ENCODE results near the gene CENPO. TPM values are rescaled to one million over a fixed set of nuclear protein-coding genes. Genes with fewer than 3 reads are reported as not detected.

Gene CENPO, protein sequence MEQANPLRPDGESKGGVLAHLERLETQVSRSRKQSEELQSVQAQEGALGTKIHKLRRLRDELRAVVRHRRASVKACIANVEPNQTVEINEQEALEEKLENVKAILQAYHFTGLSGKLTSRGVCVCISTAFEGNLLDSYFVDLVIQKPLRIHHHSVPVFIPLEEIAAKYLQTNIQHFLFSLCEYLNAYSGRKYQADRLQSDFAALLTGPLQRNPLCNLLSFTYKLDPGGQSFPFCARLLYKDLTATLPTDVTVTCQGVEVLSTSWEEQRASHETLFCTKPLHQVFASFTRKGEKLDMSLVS
- 9.9 and 12.1 TPM in 2 replicates for total RNA-seq

DNA sequence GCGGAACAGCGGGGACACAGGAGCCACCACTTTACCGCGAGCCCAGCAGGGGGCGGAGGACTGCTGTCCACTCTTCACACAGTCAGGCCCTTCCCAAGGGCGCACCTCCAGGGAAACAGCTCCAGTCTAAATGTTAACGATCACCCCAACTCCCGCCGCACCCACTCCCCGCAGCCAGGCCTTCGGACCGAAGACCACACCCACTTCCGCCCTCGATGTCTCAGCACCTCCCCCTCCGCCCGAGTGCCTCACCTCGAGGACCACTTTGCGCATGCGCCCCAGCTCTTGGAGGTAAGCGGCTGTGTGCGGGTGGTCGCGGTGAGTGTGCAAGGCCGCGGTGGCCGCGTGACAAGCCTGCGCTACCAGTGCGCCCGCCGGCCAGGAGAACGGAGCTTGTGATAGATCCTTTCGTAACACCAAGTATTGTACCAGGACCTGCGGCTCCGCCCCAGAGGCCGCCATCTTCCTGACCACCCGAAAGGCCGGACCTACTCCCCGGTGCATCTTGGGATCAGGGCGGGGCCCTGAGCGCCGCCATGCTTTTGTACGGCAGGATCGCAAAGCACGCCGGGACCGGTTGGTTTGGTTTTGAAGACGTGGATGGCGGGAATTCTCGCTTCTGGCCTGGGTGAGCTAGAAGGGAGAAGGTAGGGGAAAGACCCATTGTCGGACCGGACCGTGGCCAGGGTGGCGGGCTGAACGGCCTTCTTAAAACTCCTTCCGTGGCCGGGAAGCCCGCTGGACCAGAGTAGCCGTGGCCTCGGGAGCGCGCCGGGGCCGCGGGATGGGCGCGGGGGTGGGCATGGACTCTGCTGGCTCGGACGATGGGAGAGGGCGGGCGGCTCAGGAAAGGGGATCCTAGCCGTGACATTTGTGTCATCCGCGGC is at the start of gene CENPO, which contains the start of gene PTRHD1:
CENPO (plus strand) TSS at position 552 of the 887 bp plus-strand sequence. CDS start 495 bp downstream, outside the sequence.
PTRHD1 (minus strand) TSS at position 518 of the 887 bp plus-strand sequence; CDS start at position 504, 14 bp downstream.

Other genes with a start within 250 kb of the CENPO start
- gene PTRHD1, start within 50 bp of the CENPO start, total RNA-seq: 15.2 and 17.9 TPM in 2 replicates
- gene ADCY3, start 126.8 kb downstream of the CENPO start, total RNA-seq: 112 and 115 TPM in 2 replicates
- 4.0 and 4.7 TPM in 2 replicates for gene DNAJC27, start 178.5 kb downstream of the CENPO start, total RNA-seq
- 0.85 and 2.4 TPM in 2 replicates for gene EFR3B, start 248.7 kb downstream of the CENPO start, total RNA-seq

All from smooth muscle cell of the pulmonary artery (primary cell).